HCT116 (cell line): ENCODE measurements around the gene CSTPP1. TPM values are rescaled to one million over a fixed set of nuclear protein-coding genes. Genes with fewer than 3 reads are reported as not detected.

Source experiments
- ATAC-seq: fragments of 200-7000 bp; cut with Tn5 transposase; 2 replicates; pipeline ENCODE4 v1.9.1; 2020; ENCODE audit warnings: mild to moderate bottlenecking, moderate library complexity
- BruUV-seq: library from RNA; stranded (reverse); fragments of 400-500 nt; replicated peaks from 2 replicates; lab custom pipeline; 2021; lab: Mats Ljungman, UMichigan
- CTCF ChIA-PET: fragments of 300-600 bp; sonication (Branson Sonifier 250); formaldehyde crosslinking; loops from one replicate; lab custom pipeline; 2021; ENCODE audit warnings: antibody characterized with exemption; lab: Charles Lee
- POLR2A ChIA-PET: fragments of 300-600, 350-600 bp; sonication (Branson Sonifier 250); formaldehyde crosslinking; loops from one replicate; lab custom pipeline; 2021; ENCODE audit warnings: antibody characterized with exemption; lab: Charles Lee
- RAD21 ChIA-PET, 2 experiments: fragments of 300-600 bp; sonication (Branson Sonifier 250); formaldehyde crosslinking; loops; one replicate each; lab custom pipeline; 2023; ENCODE audit warnings: low total read pairs in 2 of 2; ENCODE audit not compliant: uncharacterized antibody in 2 of 2, unreplicated experiment in 2 of 2, low non-redundant PET in 1 of 2; lab: Charles Lee
- DNase-seq: peaks from one replicate; pipeline ENCODE4 v3.0.0-alpha.2; 2010; ENCODE audit warnings: low read depth, low spot score
- H2AFZ ChIP-seq: fragments of 200-600 bp; shearing (Covaris generic), sonication (generic); 2 replicates; pipeline ENCODE4 v1.6.1; 2017; ENCODE audit warnings: low read depth, mixed run types, mixed read lengths, antibody characterized with exemption, low read length; ENCODE audit not compliant: poor library complexity, severe bottlenecking
- H3K27ac ChIP-seq: 2 replicates; pipeline ENCODE4 v1.5.1; 2012; ENCODE audit warnings: low read depth, low read length
- H3K27me3 ChIP-seq: fragments of 200-600 bp; sonication (generic); 2 replicates; pipeline ENCODE4 v1.6.1; 2016; ENCODE audit warnings: mixed run types, low read length, mixed read lengths; ENCODE audit not compliant: insufficient read depth
- H3K36me3 ChIP-seq, 2 experiments: fragments of 200-500 bp in 1 of 2; fragments of 200-600 bp in 1 of 2; sonication (Bioruptor generic) in 1 of 2; sonication (generic) in 1 of 2; 2 replicates each; pipeline versions ENCODE4 v1.5.1 to v1.6.1; 2014 to 2016; ENCODE audit warnings: low read length in 2 of 2, inconsistent platforms in 1 of 2, mixed read lengths in 1 of 2, mixed run types in 1 of 2; ENCODE audit not compliant: insufficient read depth in 2 of 2, control insufficient read depth in 1 of 2
- H3K4me1 ChIP-seq, 2 experiments: fragments of 200-600 bp in 1 of 2; sonication (generic) in 1 of 2; 2 replicates each; pipeline versions ENCODE4 v1.5.1 to v1.6.1; 2012 to 2017; ENCODE audit warnings: low read length in 2 of 2, inconsistent platforms in 1 of 2, mild to moderate bottlenecking in 1 of 2, mixed read lengths in 1 of 2, mixed run types in 1 of 2, moderate library complexity in 1 of 2; ENCODE audit not compliant: insufficient read depth in 2 of 2, control insufficient read depth in 1 of 2
- H3K4me2 ChIP-seq: fragments of 200-600 bp; sonication (generic); 2 replicates; pipeline ENCODE4 v1.6.1; 2017; ENCODE audit warnings: mixed run types, low read length, mixed read lengths
- H3K4me3 ChIP-seq, 2 experiments: fragments of 200-600 bp in 1 of 2; sonication (generic) in 1 of 2; replicated peaks in 1 of 2; 2 replicates each; pipeline ENCODE4 v1.5.1; 2011 to 2016; ENCODE audit warnings: low read length in 2 of 2, control low read depth in 1 of 2, low read depth in 1 of 2, mild to moderate bottlenecking in 1 of 2, mixed read lengths in 1 of 2, mixed run types in 1 of 2
- H3K79me2 ChIP-seq: fragments of 200-600 bp; sonication (generic); 2 replicates; pipeline ENCODE4 v1.6.1; 2017; ENCODE audit warnings: mild to moderate bottlenecking, mixed run types, low read length, moderate library complexity, mixed read lengths; ENCODE audit not compliant: insufficient read depth
- H3K9ac ChIP-seq: fragments of 200-600 bp; sonication (generic); 2 replicates; pipeline ENCODE4 v1.6.1; 2016; ENCODE audit warnings: low read length, mixed read lengths
- H3K9me2 ChIP-seq: fragments of 200-600 bp; sonication (generic), shearing (Covaris generic); 2 replicates; pipeline ENCODE4 v1.6.1; 2017; ENCODE audit warnings: mixed run types, mild to moderate bottlenecking, moderate library complexity; ENCODE audit not compliant: insufficient read depth
- H3K9me3 ChIP-seq, 2 experiments: fragments of 200-500 bp in 1 of 2; fragments of 200-600 bp in 1 of 2; sonication (Bioruptor generic) in 1 of 2; sonication (generic) in 1 of 2; 2 replicates each; pipeline ENCODE4 v1.6.1; 2014 to 2017; ENCODE audit warnings: low read length in 2 of 2, mixed read lengths in 2 of 2, inconsistent platforms in 1 of 2, low read depth in 1 of 2, mild to moderate bottlenecking in 1 of 2, mixed run types in 1 of 2, moderate library complexity in 1 of 2; ENCODE audit not compliant: control insufficient read depth in 1 of 2, insufficient read depth in 1 of 2
- H4K20me1 ChIP-seq: fragments of 200-600 bp; sonication (generic), shearing (Covaris generic); 2 replicates; pipeline ENCODE4 v1.6.1; 2017; ENCODE audit warnings: mixed run types, mild to moderate bottlenecking, moderate library complexity; ENCODE audit not compliant: insufficient read depth
- ATF3 ChIP-seq: IDR thresholded peaks from 2 replicates; pipeline ENCODE4 v1.6.1; 2012
- CBX3 ChIP-seq: IDR thresholded peaks from 2 replicates; pipeline ENCODE4 v1.6.1; 2012; ENCODE audit warnings: low read depth
- CTCF ChIP-seq, 3 experiments: fragments of 200-600 bp in 1 of 3; sonication (generic) in 1 of 3; IDR thresholded peaks in 2 of 3; conservative IDR thresholded peaks in 1 of 3; 2 replicates each; pipeline ENCODE4 v1.5.1; 2012 to 2017; ENCODE audit warnings: low read depth in 2 of 3, low read length in 2 of 3, antibody characterized with exemption in 1 of 3, borderline replicate concordance in 1 of 3, control low read depth in 1 of 3, mild to moderate bottlenecking in 1 of 3, mixed read lengths in 1 of 3, mixed run types in 1 of 3, moderate library complexity in 1 of 3; ENCODE audit not compliant: insufficient read depth in 1 of 3
- ELF1 ChIP-seq: IDR thresholded peaks from 2 replicates; pipeline ENCODE4 v1.6.1; 2012; ENCODE audit warnings: low read depth, borderline replicate concordance
- FOSL1 ChIP-seq: IDR thresholded peaks from 2 replicates; pipeline ENCODE4 v1.6.1; 2012; ENCODE audit warnings: low read depth
- JUND ChIP-seq: IDR thresholded peaks from 2 replicates; pipeline ENCODE4 v1.6.1; 2012
- POLR2A ChIP-seq: IDR thresholded peaks from 2 replicates; pipeline ENCODE4 v1.7.0; 2011; ENCODE audit warnings: borderline replicate concordance; ENCODE audit not compliant: insufficient read depth, insufficient read length; ENCODE audit errors: extremely low read depth
- RAD21 ChIP-seq: IDR thresholded peaks from 2 replicates; pipeline ENCODE4 v1.6.1; 2012; ENCODE audit warnings: low read depth, mild to moderate bottlenecking
- ZNF274 ChIP-seq: fragments of 200-500 bp; sonication (Bioruptor generic); IDR thresholded peaks from 2 replicates; pipeline ENCODE4 v1.6.1; 2014; ENCODE audit warnings: mild to moderate bottlenecking, low read depth, low read length, inconsistent platforms
- intact Hi-C: fragments of 100-400 bp; cut with micrococcal nuclease; formaldehyde crosslinking; loops from 2 replicates; pipeline ENCODE4 v1.10.0; 2022
- total RNA-seq: library from RNA; stranded (reverse); gene quantifications from one replicate; pipeline ENCODE4 v1.2.1, GENCODE V29; 2021; ENCODE audit not compliant: unreplicated experiment
- TF ChIP-seq, protein P1 (sequence below): IDR thresholded peaks from 2 replicates; pipeline ENCODE4 v1.6.1; 2011; ENCODE audit warnings: mild to moderate bottlenecking, low read length, moderate library complexity; ENCODE audit not compliant: insufficient replicate concordance; ENCODE audit errors: extremely low read depth

CSTPP1 gene
- total RNA-seq, 1 experiment from 2014 or later: 24.7 TPM

GRCh38 chr11:46949297-46949696, 12.7 kb downstream of the CSTPP1 start:
- H3K79me2 ChIP-seq: no peaks in the 10 kb centered on the region
- TF ChIP-seq RAD21: no peak
- TF ChIP-seq, protein P1, sequence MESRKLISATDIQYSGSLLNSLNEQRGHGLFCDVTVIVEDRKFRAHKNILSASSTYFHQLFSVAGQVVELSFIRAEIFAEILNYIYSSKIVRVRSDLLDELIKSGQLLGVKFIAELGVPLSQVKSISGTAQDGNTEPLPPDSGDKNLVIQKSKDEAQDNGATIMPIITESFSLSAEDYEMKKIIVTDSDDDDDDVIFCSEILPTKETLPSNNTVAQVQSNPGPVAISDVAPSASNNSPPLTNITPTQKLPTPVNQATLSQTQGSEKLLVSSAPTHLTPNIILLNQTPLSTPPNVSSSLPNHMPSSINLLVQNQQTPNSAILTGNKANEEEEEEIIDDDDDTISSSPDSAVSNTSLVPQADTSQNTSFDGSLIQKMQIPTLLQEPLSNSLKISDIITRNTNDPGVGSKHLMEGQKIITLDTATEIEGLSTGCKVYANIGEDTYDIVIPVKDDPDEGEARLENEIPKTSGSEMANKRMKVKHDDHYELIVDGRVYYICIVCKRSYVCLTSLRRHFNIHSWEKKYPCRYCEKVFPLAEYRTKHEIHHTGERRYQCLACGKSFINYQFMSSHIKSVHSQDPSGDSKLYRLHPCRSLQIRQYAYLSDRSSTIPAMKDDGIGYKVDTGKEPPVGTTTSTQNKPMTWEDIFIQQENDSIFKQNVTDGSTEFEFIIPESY: no peak
- TF ChIP-seq CBX3: no peak
- no peak for TF ChIP-seq ELF1
- no peak for TF ChIP-seq JUND
- TF ChIP-seq POLR2A: no peak
- BruUV-seq: no TSS peak
- no peaks in the 10 kb centered on the region for H3K27me3 ChIP-seq
- no peaks in the 10 kb centered on the region for H3K9me2 ChIP-seq
- no peak overlapping the region for H3K4me2 ChIP-seq
- no peak overlapping the region for H3K9ac ChIP-seq
- H3K9me3 ChIP-seq: no peaks in the 10 kb centered on the region
- H3K27ac ChIP-seq: no peak overlapping the region
- intact Hi-C loops: no loop called here
- ATAC-seq: no peak
- DNase-seq: no peak
- no peak overlapping the region for H3K4me3 ChIP-seq
- ChIA-PET CTCF (no interaction called here), POLR2A (no interaction called here), RAD21 (no interaction called here)
- no peaks in the 10 kb centered on the region for H3K4me1 ChIP-seq
- no peaks in the 10 kb centered on the region for H3K36me3 ChIP-seq
- no peaks in the 10 kb centered on the region for H4K20me1 ChIP-seq
- no peak overlapping the region for H2AFZ ChIP-seq

GRCh38 chr11:46951864-46952263, 15.3 kb downstream of the CSTPP1 start:
- ChIA-PET RAD21 (no interaction called here), POLR2A (no interaction called here), CTCF (no interaction called here)
- Histone ChIP-seq H3K4me2 (no peak overlapping the region), H3K9me3 (no peaks in the 10 kb centered on the region), H3K36me3 (no peaks in the 10 kb centered on the region), H4K20me1 (no peaks in the 10 kb centered on the region), H3K27ac (no peak overlapping the region), H3K27me3 (no peaks in the 10 kb centered on the region), H3K9me2 (no peaks in the 10 kb centered on the region), H2AFZ (no peak overlapping the region), H3K4me1 (no peaks in the 10 kb centered on the region), H3K9ac (no peak overlapping the region), H3K4me3 (no peak overlapping the region), H3K79me2 (no peaks in the 10 kb centered on the region)
- no peak for DNase-seq
- no peak for ATAC-seq
- BruUV-seq: no TSS peak
- intact Hi-C loops: no loop called here
- TF ChIP-seq, protein P1: no peak
- TF ChIP-seq POLR2A: no peak
- TF ChIP-seq FOSL1: no peak
- TF ChIP-seq ATF3: no peak
- no peak for TF ChIP-seq CTCF (IDR thresholded peaks at IDR 0.05 in 2 of 3, conservative IDR thresholded peaks at IDR 0.05 in 1 of 3; ENCODE audit: borderline replicate concordance in 1 of 3, insufficient read depth in 1 of 3, low read depth in 2 of 3, low read length in 2 of 3)
- TF ChIP-seq ZNF274: no peak
